Tibial artery (tissue), 4 donors: Measurements from ENCODE around the gene STK38L.
A peak's percentile ranks its signal among the peaks of the same experiment; 100 is the strongest.

ENCODE experiments used
- DNase-seq, 2 donors: peaks; one replicate each; pipeline ENCODE4 v3.0.0-alpha.2; 2019
- H3K27ac ChIP-seq, 2 donors: fragments of 200-600 bp; sonication (generic) in 1 of 2; 1 replicate in 1 of 2; 2 replicates in 1 of 2; pipeline ENCODE4 v1.5.1; 2018 to 2019; ENCODE audit warnings: mild to moderate bottlenecking in 1 of 2
- H3K27me3 ChIP-seq, 2 donors: fragments of 200-600 bp; sonication (generic) in 1 of 2; one replicate each; pipeline versions ENCODE4 v1.5.1 to v1.6.0; 2016 to 2019
- H3K36me3 ChIP-seq, 3 donors: fragments of 200-600 bp; sonication (generic) in 2 of 3; one replicate each; pipeline ENCODE4 v1.5.1; 2016 to 2019; ENCODE audit warnings: mild to moderate bottlenecking in 2 of 3
- H3K4me1 ChIP-seq, 4 donors: fragments of 200-600 bp; sonication (generic) in 2 of 4; 1 replicate in 3 of 4; 2 replicates in 1 of 4; pipeline ENCODE4 v1.5.1; 2016 to 2019
- H3K4me3 ChIP-seq, 2 donors: fragments of 200-600 bp; sonication (generic) in 1 of 2; 1 replicate in 1 of 2; 2 replicates in 1 of 2; pipeline ENCODE4 v1.5.1; 2018 to 2019; ENCODE audit warnings: mild to moderate bottlenecking in 2 of 2
- H3K9me3 ChIP-seq, 3 donors: fragments of 200-600 bp; sonication (generic) in 1 of 3; one replicate each; pipeline ENCODE4 v1.5.1; 2016 to 2019
- intact Hi-C: fragments of 100-400 bp; cut with DNase I; formaldehyde crosslinking; loops from one replicate; pipeline ENCODE4 v1.15.0; 2023; ENCODE audit warnings: low total_unique reads
- TF ChIP-seq, protein P1 (sequence below), 2 experiments: fragments of 200-600 bp in 1 of 2; fragments of 450-650 bp in 1 of 2; IDR thresholded peaks; one replicate each; pipeline ENCODE4 v1.5.1; 2017 to 2019; ENCODE audit warnings: antibody characterized with exemption in 2 of 2, mild to moderate bottlenecking in 1 of 2, moderate library complexity in 1 of 2

Gene STK38L

GRCh38 chr12:27257104-27257843 lies 13.2 kb downstream of the STK38L start:
- H3K4me1 ChIP-seq = peaks cover 0 to 100% (median 53%) of the 10 kb centered on the region in 4 donors
- intact Hi-C loops = no loop called here
- no peaks in the 10 kb centered on the region for H3K9me3 ChIP-seq
- peak overlapping the region; percentile 85 to 96 for H3K27ac ChIP-seq
- H3K36me3 ChIP-seq = no peaks in the 10 kb centered on the region
- H3K4me3 ChIP-seq = no peak overlapping the region
- TF ChIP-seq, protein P1, sequence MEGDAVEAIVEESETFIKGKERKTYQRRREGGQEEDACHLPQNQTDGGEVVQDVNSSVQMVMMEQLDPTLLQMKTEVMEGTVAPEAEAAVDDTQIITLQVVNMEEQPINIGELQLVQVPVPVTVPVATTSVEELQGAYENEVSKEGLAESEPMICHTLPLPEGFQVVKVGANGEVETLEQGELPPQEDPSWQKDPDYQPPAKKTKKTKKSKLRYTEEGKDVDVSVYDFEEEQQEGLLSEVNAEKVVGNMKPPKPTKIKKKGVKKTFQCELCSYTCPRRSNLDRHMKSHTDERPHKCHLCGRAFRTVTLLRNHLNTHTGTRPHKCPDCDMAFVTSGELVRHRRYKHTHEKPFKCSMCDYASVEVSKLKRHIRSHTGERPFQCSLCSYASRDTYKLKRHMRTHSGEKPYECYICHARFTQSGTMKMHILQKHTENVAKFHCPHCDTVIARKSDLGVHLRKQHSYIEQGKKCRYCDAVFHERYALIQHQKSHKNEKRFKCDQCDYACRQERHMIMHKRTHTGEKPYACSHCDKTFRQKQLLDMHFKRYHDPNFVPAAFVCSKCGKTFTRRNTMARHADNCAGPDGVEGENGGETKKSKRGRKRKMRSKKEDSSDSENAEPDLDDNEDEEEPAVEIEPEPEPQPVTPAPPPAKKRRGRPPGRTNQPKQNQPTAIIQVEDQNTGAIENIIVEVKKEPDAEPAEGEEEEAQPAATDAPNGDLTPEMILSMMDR (IDR thresholded peaks at IDR 0.05) = no peak
- DNase-seq = no peak
- no peaks in the 10 kb centered on the region for H3K27me3 ChIP-seq

DNA sequence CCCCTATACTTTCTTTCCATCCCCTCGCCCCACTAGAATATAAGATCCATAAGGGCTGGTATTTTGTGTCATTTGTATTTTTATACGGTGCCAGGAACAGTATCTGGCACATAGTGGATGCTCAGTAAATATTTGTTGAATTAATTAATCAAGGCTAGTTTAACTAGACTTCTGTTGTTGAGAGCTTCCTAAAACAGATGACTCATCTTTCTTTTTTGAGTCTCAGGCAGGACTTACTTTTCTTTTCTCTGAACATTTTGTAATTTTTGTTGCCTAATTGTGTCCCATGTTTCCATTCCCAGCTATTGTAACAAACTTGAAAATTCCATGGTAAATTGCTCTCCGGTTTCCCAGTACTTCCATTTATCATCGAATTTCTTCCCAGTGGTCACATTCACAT lies 16.7 kb downstream of the STK38L start:
- no peaks in the 10 kb centered on the region for H3K36me3 ChIP-seq
- peak overlapping the region in 1 of 2 donors; percentile 10 for H3K4me3 ChIP-seq
- no peak for DNase-seq
- H3K4me1 ChIP-seq = peaks cover 0 to 100% (median 42%) of the 10 kb centered on the region in 4 donors
- TF ChIP-seq, protein P1 (IDR thresholded peaks at IDR 0.05) = no peak
- no peaks in the 10 kb centered on the region for H3K9me3 ChIP-seq
- H3K27me3 ChIP-seq = no peaks in the 10 kb centered on the region
- intact Hi-C loops = no loop called here
- peak overlapping the region; percentile 85 to 96 for H3K27ac ChIP-seq

GRCh38 chr12:27261866-27262265 lies 17.8 kb downstream of the STK38L start:
- intact Hi-C loops = no loop called here
- Histone ChIP-seq H3K4me1 (peaks cover 0 to 100% (median 42%) of the 10 kb centered on the region in 4 donors), H3K9me3 (no peaks in the 10 kb centered on the region), H3K27ac (peak overlapping the region; percentile 85 to 96), H3K36me3 (no peaks in the 10 kb centered on the region), H3K27me3 (no peaks in the 10 kb centered on the region), H3K4me3 (no peak overlapping the region)
- TF ChIP-seq, protein P1 (IDR thresholded peaks at IDR 0.05) = no peak
- DNase-seq = no peak

DNA sequence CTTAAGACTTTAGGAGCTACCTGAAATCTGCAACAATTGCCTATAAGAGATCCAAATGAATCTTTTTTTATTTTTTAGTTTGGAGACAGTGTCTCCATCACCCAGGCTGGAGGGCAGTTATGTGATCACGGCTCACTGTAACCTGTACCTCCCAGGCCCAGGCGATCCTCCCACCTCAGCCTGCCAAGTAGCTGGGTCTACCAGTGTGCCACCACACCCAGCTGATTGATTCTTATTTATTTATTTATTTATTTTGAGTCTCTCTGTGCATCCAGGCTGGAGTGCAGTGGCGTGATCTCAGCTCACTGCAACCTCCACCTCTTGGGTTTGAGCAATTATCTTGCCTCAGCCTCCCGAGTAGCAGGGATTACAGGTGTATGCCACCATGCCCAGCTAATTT lies 26.1 kb downstream of the STK38L start:
- Histone ChIP-seq H3K36me3 (peaks cover 0 to 11% (median 4%) of the 10 kb centered on the region in 3 donors), H3K27ac (peak overlapping the region; percentile 66 to 78), H3K27me3 (no peaks in the 10 kb centered on the region), H3K4me1 (peaks cover 0 to 75% (median 34%) of the 10 kb centered on the region in 4 donors), H3K4me3 (no peak overlapping the region), H3K9me3 (no peaks in the 10 kb centered on the region)
- DNase-seq = no peak
- TF ChIP-seq, protein P1 (IDR thresholded peaks at IDR 0.05) = no peak
- intact Hi-C loops = no loop called here

- no peak for DNase-seq
- H3K4me1 ChIP-seq = peaks cover 0 to 75% (median 38%) of the 10 kb centered on the region in 4 donors
- intact Hi-C loops = no loop called here
- no peaks in the 10 kb centered on the region for H3K27me3 ChIP-seq
- no peaks in the 10 kb centered on the region for H3K9me3 ChIP-seq
- H3K36me3 ChIP-seq = peaks cover 0 to 11% (median 4%) of the 10 kb centered on the region in 3 donors
- no peak overlapping the region for H3K4me3 ChIP-seq
- peak overlapping the region; percentile 66 to 78 for H3K27ac ChIP-seq
- TF ChIP-seq, protein P1 (IDR thresholded peaks at IDR 0.05) = no peak
These were observed 27.1 kb downstream of the STK38L start for GRCh38 chr12:27271206-27271605.
